ENCODE measurements around the gene RAG1.

The RAG1 gene

GRCh38 chr11:36628141-36628540 lies 60.3 kb downstream of the RAG1 start:
- no peak for DNase-seq (ENCODE audit: low read depth)

DNA sequence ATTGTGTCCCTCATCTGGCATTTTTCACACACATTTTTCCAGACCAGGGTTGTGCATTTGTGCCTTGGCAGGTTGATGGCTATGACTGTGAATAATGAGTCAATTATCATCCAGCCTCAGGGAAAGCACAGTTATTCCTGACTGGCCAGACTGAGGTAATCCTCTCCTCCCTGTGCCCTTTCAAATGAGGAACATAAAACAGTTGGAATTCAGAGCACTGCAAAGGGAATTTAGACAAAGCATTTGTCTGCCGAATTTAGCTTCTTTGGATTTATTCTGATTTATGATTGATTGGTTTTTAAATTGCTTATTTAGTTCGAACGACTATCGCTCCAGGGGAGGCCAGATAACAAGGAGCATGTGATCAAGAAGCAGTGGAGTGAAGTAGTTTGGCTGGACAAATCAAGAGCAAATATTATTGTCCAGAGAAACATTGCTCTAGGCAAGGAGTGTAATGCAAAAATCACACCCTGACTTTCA lies 61.0 kb downstream of the RAG1 start:
- no peak for DNase-seq (ENCODE audit: low read depth)
